Right forelimb (tissue), 1 donor: Measurements from ENCODE around the gene SLC16A2.
A peak's percentile ranks its signal among the peaks of the same experiment; 100 is the strongest.
"Not testable (repeated sequence)": the region's sequence is repeated elsewhere in the genome, so short reads cannot be mapped to it uniquely, and the experiment has no call there.

Experiments
- DNase-seq: peaks from one replicate; pipeline ENCODE4 v3.0.0-alpha.2; 2018

The SLC16A2 gene

DNA sequence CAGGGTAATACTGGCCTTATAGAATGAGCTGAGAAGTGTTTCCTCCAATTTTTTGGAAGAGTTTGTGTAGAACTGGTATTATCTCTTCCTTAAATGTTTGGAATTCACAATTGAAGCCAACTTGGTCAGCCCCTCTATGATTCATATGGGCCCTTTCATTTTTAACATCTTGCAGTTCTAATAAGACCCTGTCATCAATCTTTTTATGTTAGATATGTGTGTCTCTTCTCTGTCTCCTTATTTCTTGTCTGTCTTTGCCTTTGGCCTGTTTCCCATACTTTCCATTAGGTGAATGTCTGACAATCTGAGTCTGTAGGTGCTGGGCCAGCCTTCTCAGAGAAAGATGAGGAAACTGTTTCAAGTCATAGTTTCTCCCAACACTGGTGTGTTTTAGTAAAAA is 88.7 kb downstream of the SLC16A2 start:
- no peak for DNase-seq

- DNase-seq, result no peak
Measured at GRCh38 chrX:74510401-74510800, 89.1 kb downstream of the SLC16A2 start.

DNA sequence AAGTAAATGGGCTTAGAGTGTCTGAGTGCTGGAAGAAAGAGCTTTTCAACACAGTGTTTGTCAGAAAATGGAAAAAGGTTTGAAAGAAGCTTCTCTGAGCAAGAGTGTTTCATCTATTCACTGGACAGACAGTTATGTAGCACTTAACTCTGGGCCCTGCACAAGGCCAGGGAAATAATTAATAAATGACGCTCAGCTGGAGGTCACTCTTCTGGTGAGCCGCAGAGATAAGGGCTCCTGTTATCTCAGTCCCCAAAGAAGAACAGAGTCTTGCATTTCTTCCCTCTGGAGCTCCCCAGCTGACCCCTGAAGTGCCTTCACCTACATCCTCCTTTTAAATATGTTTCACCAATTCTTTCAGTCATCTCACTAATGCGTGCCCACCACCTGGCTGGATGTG is 90.4 kb downstream of the SLC16A2 start:
- no peak for DNase-seq

- no peak for DNase-seq
Measured at GRCh38 chrX:74514384-74514783, 93.1 kb downstream of the SLC16A2 start.

GRCh38 chrX:74515356-74515755 is 94.1 kb downstream of the SLC16A2 start:
- no peak for DNase-seq

DNA sequence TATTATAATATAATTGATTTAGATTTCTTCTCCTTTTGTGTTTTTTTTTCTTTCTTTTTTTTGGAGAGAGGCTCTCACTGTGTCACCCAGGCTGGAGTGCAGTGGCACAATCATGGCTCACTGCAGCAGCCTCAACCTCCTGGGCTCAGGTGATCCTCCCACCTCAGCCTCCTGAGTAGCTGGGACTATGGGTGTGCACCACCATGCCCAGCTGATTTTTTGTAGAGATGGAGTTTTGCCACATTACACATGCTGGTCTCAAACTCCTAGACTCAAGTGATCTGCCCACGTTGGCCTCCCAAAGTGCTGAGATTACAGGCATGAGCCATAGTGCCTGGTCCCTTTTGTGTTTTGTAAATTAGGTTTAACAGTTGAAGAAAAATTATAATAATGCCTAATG is 94.7 kb downstream of the SLC16A2 start:
- not testable (repeated sequence) for DNase-seq

DNA sequence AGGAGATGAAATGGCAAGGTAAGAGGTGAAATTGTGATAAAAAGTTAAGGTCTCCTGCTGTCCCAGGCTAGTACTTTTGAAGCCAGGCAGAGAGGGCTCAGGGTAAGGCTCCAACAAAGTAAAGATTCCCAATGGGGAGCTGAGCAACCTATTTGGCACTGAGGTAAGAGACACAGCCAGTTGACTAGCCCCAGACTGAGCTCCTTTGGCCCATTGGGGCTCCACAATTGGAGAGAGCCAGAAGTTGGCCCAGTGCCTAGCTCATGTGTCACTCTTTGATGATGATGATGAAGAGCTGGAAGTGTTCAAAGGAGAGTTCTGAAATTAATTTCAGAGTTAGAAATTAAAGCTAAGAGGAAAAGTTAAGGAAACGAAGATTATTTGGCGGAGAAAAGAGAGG is 98.6 kb downstream of the SLC16A2 start:
- no peak for DNase-seq

GRCh38 chrX:74520291-74520690 is 99.0 kb downstream of the SLC16A2 start:
- DNase-seq, result no peak

- DNase-seq, result no peak
Measured at GRCh38 chrX:74520896-74521295, 99.6 kb downstream of the SLC16A2 start.

GRCh38 chrX:74521961-74522751 is 100.9 kb downstream of the SLC16A2 start:
- DNase-seq, result peak; percentile 67

GRCh38 chrX:74523224-74523623 is 101.9 kb downstream of the SLC16A2 start:
- DNase-seq, result no peak

GRCh38 chrX:74523870-74524735 is 102.8 kb downstream of the SLC16A2 start:
- no peak for DNase-seq

GRCh38 chrX:74525116-74525515 is 103.8 kb downstream of the SLC16A2 start:
- no peak for DNase-seq

GRCh38 chrX:74526764-74527163 is 105.5 kb downstream of the SLC16A2 start:
- no peak for DNase-seq

- DNase-seq, result no peak
Measured at GRCh38 chrX:74527350-74527749, 106.1 kb downstream of the SLC16A2 start.

- no peak for DNase-seq
Measured at GRCh38 chrX:74529311-74529710, 108.0 kb downstream of the SLC16A2 start.

DNA sequence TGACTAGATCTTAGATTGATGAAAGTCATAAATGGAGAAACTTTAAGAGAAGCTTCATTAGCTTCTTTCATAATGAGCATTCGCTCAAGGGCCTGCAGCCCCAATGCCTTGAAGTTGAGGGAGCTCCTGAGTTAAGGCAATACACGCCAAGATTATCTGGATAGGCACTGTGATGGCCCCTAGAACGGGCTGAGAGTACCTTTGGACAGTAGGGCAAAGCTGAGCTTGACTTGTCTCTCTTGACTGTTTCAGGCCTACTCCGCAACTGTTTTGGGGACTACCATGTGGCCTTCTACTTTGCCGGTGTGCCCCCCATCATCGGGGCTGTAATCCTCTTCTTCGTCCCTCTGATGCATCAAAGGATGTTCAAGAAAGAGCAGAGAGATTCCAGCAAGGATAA is 109.8 kb downstream of the SLC16A2 start:
- DNase-seq, result no peak

- no peak for DNase-seq
Measured at GRCh38 chrX:74534569-74535038, 113.3 kb downstream of the SLC16A2 start.

- no peak for DNase-seq
Measured at GRCh38 chrX:74535086-74535407, 113.8 kb downstream of the SLC16A2 start.

- peak; percentile 83 for DNase-seq
Measured at GRCh38 chrX:74535408-74536151, 114.3 kb downstream of the SLC16A2 start.

GRCh38 chrX:74536152-74536831 is 115.0 kb downstream of the SLC16A2 start:
- peak; percentile 88 for DNase-seq

- DNase-seq, result no peak
Measured at GRCh38 chrX:74536832-74537371, 115.6 kb downstream of the SLC16A2 start.
